Caco-2 (cell line): Measurements from ENCODE around the gene PRPH2. TPM values are rescaled to one million over a fixed set of nuclear protein-coding genes. Genes with fewer than 3 reads are reported as not detected.

Source experiments
- BruUV-seq: library from RNA; stranded (reverse); fragments of 400-500 nt; replicated peaks from 2 replicates; lab custom pipeline; 2021; lab: Mats Ljungman, UMichigan
- CTCF ChIA-PET: fragments of 300-600 bp; sonication (Branson Sonifier 250); formaldehyde crosslinking; loops from one replicate; lab custom pipeline; 2022; ENCODE audit warnings: antibody characterized with exemption; lab: Charles Lee
- POLR2A ChIA-PET: fragments of 300-600 bp; sonication (Branson Sonifier 250); formaldehyde crosslinking; loops from one replicate; lab custom pipeline; 2022; ENCODE audit warnings: antibody characterized with exemption; lab: Charles Lee
- DNase-seq, 2 experiments: peaks; one replicate each; pipeline versions ENCODE4 v3.0.0 to v3.0.0-alpha.2; 2020 to 2022
- H3K27me3 ChIP-seq: replicated peaks from 2 replicates; pipeline ENCODE4 v1.6.0; 2011; ENCODE audit warnings: low read length; ENCODE audit not compliant: control insufficient read depth, insufficient read depth
- H3K36me3 ChIP-seq: 2 replicates; pipeline ENCODE4 v1.5.1; 2011; ENCODE audit warnings: low read length; ENCODE audit not compliant: control insufficient read depth, insufficient read depth
- H3K4me1 ChIP-seq: fragments of 250-450 bp; sonication (Bioruptor Pico); 2 replicates; pipeline ENCODE4 v1.5.1; 2020; ENCODE audit warnings: mild to moderate bottlenecking
- H3K4me3 ChIP-seq: 2 replicates; pipeline ENCODE4 v1.5.1; 2011; ENCODE audit warnings: low read depth, mild to moderate bottlenecking, control low read depth, low read length
- H3K9me3 ChIP-seq: fragments of 250-450 bp; sonication (Bioruptor Pico); 2 replicates; pipeline ENCODE4 v1.5.1; 2020; ENCODE audit warnings: mild to moderate bottlenecking, moderate library complexity
- H3K27ac Mint-ChIP-seq: one replicate; pipeline ENCODE4 v1.8.0; 2022; ENCODE audit warnings: mixed read lengths; ENCODE audit not compliant: unreplicated experiment
- H3K27me3 Mint-ChIP-seq: one replicate; pipeline ENCODE4 v1.8.0; 2022; ENCODE audit warnings: mixed read lengths; ENCODE audit not compliant: insufficient read depth, unreplicated experiment
- H3K36me3 Mint-ChIP-seq: one replicate; pipeline ENCODE4 v1.8.0; 2022; ENCODE audit warnings: mild to moderate bottlenecking, mixed read lengths; ENCODE audit not compliant: insufficient read depth, unreplicated experiment
- H3K4me1 Mint-ChIP-seq: one replicate; pipeline ENCODE4 v1.8.0; 2022; ENCODE audit warnings: low read depth, mixed read lengths; ENCODE audit not compliant: unreplicated experiment
- H3K4me3 Mint-ChIP-seq: one replicate; pipeline ENCODE4 v1.8.0; 2022; ENCODE audit warnings: mild to moderate bottlenecking, moderate library complexity, mixed read lengths; ENCODE audit not compliant: unreplicated experiment
- H3K9me3 Mint-ChIP-seq: one replicate; pipeline ENCODE4 v1.8.0; 2022; ENCODE audit warnings: mixed read lengths; ENCODE audit not compliant: unreplicated experiment
- intact Hi-C: fragments of 100-400 bp; cut with micrococcal nuclease; formaldehyde crosslinking; loops from one replicate; pipeline ENCODE4 v1.10.0; 2022; ENCODE audit not compliant: unreplicated experiment
- total RNA-seq: library from RNA; stranded (reverse); gene quantifications from 2 replicates; pipeline ENCODE4 v1.2.3, GENCODE V29; 2022
- TF ChIP-seq, protein P1 (sequence below), 2 experiments: fragments of 200-600 bp in 1 of 2; IDR thresholded peaks; 1 replicate in 1 of 2; 2 replicates in 1 of 2; pipeline versions ENCODE4 v1.5.1 to v1.8.0; 2011 to 2022; ENCODE audit warnings: antibody characterized with exemption in 1 of 2, control low read depth in 1 of 2, inconsistent platforms in 1 of 2, low read depth in 1 of 2, low read length in 1 of 2, mild to moderate bottlenecking in 1 of 2, moderate library complexity in 1 of 2; ENCODE audit not compliant: insufficient read depth in 1 of 2, severe bottlenecking in 1 of 2, unreplicated experiment in 1 of 2

Gene PRPH2
- total RNA-seq, 1 experiment from 2014 or later = not detected

GRCh38 chr6:42690872-42691271, 31.5 kb downstream of the PRPH2 start:
- no peaks in the 10 kb centered on the region for H3K9me3 Mint-ChIP-seq
- H3K4me1 ChIP-seq = no peaks in the 10 kb centered on the region
- no peak overlapping the region for H3K4me3 Mint-ChIP-seq
- intact Hi-C loops = no loop called here
- no peaks in the 10 kb centered on the region; the same call in 1 of the 2 replicates for H3K36me3 ChIP-seq
- H3K27me3 ChIP-seq = no peaks in the 10 kb centered on the region
- POLR2A ChIA-PET = no interaction called here
- no peaks in the 10 kb centered on the region for H3K27me3 Mint-ChIP-seq
- no peak overlapping the region for H3K27ac Mint-ChIP-seq
- no peak for DNase-seq
- TF ChIP-seq, protein P1, sequence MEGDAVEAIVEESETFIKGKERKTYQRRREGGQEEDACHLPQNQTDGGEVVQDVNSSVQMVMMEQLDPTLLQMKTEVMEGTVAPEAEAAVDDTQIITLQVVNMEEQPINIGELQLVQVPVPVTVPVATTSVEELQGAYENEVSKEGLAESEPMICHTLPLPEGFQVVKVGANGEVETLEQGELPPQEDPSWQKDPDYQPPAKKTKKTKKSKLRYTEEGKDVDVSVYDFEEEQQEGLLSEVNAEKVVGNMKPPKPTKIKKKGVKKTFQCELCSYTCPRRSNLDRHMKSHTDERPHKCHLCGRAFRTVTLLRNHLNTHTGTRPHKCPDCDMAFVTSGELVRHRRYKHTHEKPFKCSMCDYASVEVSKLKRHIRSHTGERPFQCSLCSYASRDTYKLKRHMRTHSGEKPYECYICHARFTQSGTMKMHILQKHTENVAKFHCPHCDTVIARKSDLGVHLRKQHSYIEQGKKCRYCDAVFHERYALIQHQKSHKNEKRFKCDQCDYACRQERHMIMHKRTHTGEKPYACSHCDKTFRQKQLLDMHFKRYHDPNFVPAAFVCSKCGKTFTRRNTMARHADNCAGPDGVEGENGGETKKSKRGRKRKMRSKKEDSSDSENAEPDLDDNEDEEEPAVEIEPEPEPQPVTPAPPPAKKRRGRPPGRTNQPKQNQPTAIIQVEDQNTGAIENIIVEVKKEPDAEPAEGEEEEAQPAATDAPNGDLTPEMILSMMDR (IDR thresholded peaks at IDR 0.05; ENCODE audit: insufficient read depth in 1 of 2, low read depth in 1 of 2, low read length in 1 of 2, severe bottlenecking in 1 of 2, unreplicated experiment in 1 of 2) = no peak
- H3K4me1 Mint-ChIP-seq = no peaks in the 10 kb centered on the region
- H3K36me3 Mint-ChIP-seq = peaks cover 66% of the 10 kb centered on the region
- H3K4me3 ChIP-seq = no peak overlapping the region
- no TSS peak for BruUV-seq
- no peaks in the 10 kb centered on the region for H3K9me3 ChIP-seq
- CTCF ChIA-PET = no interaction called here

DNA sequence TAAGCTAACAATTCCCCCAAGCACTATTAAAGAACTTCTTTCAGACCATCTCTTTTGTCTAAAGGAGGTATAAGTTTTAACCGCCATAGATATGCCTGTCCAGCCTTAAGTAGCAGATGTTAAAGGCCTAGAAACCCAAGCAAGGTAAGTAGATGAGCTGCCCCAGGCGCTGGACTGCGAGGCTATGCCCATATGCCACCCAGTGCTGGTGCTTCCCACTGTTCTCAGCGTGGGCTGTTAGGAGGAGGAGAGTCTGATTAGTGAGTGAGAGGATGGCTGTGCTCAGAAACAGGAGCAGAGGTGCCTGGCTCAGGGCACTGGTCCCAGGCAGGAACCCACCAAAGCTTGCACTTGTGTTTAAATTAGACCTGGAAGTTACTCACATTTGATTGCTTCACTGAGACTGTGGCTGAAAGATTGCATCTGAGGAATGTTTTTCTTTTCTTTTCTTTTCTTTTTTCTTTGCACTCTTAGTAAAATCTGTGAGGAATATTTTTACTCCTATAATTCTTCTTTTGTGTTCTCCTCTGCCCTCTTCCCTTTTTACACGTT, 32.2 kb downstream of the PRPH2 start:
- Histone ChIP-seq H3K4me3 (no peak overlapping the region), H3K9me3 (no peaks in the 10 kb centered on the region), H3K27me3 (no peaks in the 10 kb centered on the region), H3K4me1 (no peaks in the 10 kb centered on the region), H3K36me3 (no peaks in the 10 kb centered on the region; the same call in 1 of the 2 replicates)
- H3K27ac Mint-ChIP-seq = no peak overlapping the region
- intact Hi-C loops = no loop called here
- no peaks in the 10 kb centered on the region for H3K27me3 Mint-ChIP-seq
- DNase-seq = no peak
- no peaks in the 10 kb centered on the region for H3K4me1 Mint-ChIP-seq
- ChIA-PET POLR2A (no interaction called here), CTCF (no interaction called here)
- no peak overlapping the region for H3K4me3 Mint-ChIP-seq
- no TSS peak for BruUV-seq
- H3K9me3 Mint-ChIP-seq = no peaks in the 10 kb centered on the region
- TF ChIP-seq, protein P1 (IDR thresholded peaks at IDR 0.05; ENCODE audit: insufficient read depth in 1 of 2, low read depth in 1 of 2, low read length in 1 of 2, severe bottlenecking in 1 of 2, unreplicated experiment in 1 of 2) = no peak
- H3K36me3 Mint-ChIP-seq = peaks cover 70% of the 10 kb centered on the region

- ChIA-PET POLR2A (no interaction called here), CTCF (no interaction called here)
- no peak overlapping the region for H3K4me3 ChIP-seq
- Mint-ChIP-seq H3K4me3 (no peak overlapping the region), H3K27ac (no peak overlapping the region), H3K36me3 (peaks cover 71% of the 10 kb centered on the region), H3K9me3 (no peaks in the 10 kb centered on the region), H3K4me1 (no peaks in the 10 kb centered on the region), H3K27me3 (no peaks in the 10 kb centered on the region)
- TF ChIP-seq, protein P1 (IDR thresholded peaks at IDR 0.05; ENCODE audit: insufficient read depth in 1 of 2, low read depth in 1 of 2, low read length in 1 of 2, severe bottlenecking in 1 of 2, unreplicated experiment in 1 of 2) = no peak
- no peak for DNase-seq
- no TSS peak for BruUV-seq
- H3K4me1 ChIP-seq = no peaks in the 10 kb centered on the region
- intact Hi-C loops = no loop called here
- no peaks in the 10 kb centered on the region for H3K9me3 ChIP-seq
- H3K27me3 ChIP-seq = no peaks in the 10 kb centered on the region
- no peaks in the 10 kb centered on the region; the same call in 1 of the 2 replicates for H3K36me3 ChIP-seq
Observed at GRCh38 chr6:42689371-42689770, 33.0 kb downstream of the PRPH2 start.
